ENCODE measurements around the gene RBPJ.

RBPJ gene

DNA sequence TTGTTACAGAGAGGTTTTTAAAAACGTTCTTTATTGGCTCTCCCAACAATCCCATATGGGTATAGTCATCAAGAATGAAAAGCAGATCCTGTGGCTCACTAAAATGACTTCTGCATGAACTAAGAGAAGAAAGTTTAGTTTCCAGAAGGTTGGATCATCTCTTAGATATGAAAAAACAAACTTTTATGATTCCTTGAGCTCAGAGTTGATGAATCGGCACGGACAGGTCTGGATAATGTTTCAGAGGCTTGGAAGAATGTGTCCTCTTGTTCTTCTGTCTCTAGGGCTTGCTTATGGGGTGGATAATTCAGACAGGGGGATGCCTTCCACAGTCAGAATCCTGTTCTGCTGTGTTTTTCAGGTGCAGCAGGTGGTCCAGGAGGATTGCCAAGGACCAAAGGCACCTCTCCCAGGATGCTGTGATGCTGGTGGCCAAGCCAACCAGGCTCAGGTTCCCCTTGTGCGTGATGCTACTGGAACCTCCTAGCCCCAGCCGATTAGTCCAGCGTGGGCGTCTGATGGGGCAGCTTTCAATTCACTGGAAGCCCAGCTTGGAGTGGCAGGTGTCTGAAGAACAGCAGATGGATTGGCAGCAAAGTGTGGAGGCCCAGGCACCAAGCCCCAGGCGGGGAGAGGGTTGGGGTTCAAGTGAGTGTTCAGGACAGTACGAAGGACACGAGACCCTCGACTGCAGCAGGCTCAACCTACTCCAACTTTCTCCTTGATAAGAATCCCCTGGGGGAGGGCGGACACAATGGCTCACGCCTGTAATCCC lies 139.1 kb downstream of the RBPJ start:
- TF ChIP-seq, protein P1, sequence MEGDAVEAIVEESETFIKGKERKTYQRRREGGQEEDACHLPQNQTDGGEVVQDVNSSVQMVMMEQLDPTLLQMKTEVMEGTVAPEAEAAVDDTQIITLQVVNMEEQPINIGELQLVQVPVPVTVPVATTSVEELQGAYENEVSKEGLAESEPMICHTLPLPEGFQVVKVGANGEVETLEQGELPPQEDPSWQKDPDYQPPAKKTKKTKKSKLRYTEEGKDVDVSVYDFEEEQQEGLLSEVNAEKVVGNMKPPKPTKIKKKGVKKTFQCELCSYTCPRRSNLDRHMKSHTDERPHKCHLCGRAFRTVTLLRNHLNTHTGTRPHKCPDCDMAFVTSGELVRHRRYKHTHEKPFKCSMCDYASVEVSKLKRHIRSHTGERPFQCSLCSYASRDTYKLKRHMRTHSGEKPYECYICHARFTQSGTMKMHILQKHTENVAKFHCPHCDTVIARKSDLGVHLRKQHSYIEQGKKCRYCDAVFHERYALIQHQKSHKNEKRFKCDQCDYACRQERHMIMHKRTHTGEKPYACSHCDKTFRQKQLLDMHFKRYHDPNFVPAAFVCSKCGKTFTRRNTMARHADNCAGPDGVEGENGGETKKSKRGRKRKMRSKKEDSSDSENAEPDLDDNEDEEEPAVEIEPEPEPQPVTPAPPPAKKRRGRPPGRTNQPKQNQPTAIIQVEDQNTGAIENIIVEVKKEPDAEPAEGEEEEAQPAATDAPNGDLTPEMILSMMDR (IDR thresholded peaks at IDR 0.05; ENCODE audit: low read depth, low read length) = no peak
- DNase-seq (ENCODE audit: extremely low read depth, low read depth) = no peak

DNA sequence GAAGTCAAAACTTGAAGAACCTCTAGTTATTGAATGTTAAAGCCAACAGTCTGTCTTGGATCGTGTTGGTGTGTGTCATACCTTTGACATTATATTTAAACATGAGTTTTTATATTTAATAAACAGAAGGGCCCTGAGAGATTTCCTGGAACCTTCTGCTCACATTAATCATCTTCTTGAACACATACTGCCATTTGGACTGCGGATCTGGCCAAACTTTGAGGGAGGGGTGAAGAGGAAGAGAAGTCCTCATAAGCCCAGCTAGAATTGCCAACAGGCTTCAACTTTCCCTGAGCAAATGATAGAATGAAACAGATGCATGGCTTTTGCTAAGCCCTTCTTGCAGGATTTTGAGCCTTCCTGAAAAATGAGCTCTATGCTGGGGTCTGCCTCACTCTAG lies 142.1 kb downstream of the RBPJ start:
- TF ChIP-seq, protein P1 (IDR thresholded peaks at IDR 0.05; ENCODE audit: low read depth, low read length) = no peak
- no peak for DNase-seq (ENCODE audit: extremely low read depth, low read depth)

DNA sequence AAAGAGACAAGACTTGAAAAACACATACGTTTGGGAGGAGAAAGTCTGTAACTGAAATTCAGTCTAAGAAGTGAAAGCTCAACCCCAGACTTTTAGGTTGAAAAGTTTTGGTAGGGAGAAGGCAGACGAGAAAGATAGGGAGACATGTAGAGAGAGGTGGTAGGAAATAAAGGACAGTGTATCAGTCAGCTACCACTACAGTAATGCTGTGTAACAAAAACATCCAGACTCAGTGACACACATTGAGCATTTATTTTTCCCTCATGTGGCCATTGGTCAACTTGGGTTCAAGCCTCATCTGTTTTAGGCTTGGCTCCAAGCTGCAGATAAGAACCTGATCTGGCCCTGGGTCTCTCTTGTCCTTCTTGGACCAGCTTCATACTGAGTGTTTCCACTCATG lies 142.6 kb downstream of the RBPJ start:
- no peak for DNase-seq (ENCODE audit: extremely low read depth, low read depth)
- TF ChIP-seq, protein P1 (IDR thresholded peaks at IDR 0.05; ENCODE audit: low read depth, low read length) = no peak

DNA sequence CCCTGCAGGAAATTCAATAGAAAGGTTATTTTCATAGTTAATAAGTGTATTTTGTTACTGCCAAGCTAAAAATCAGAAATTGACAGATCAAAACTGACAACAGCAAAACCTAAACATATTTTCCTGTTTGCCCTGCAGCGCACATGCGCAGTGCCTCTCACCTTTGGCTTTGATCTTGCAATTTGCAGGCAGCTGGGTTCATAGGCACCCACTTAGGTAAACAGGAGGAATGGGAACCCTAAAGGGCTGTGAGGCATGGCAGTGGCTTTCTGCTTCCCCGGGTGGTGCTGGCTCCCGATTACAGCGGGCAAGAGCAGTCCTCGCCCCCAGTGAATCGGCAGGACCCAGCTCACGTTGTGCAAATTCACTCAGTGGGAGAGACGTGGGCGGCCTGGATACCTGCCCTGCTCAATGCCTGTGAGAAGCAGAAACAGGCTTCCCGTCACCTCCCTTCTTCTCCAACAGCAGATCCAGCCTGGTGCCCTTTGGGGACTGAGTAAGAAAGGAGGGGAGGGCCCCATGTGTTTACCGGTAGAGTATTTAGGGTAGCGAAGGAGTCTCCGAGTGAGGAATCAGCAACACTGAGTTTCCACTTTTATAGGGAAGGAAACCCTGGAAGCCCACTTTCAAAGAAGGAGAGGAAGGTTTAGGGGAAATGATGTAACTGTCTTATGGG lies 143.7 kb downstream of the RBPJ start:
- no peak for DNase-seq (ENCODE audit: extremely low read depth, low read depth)
- TF ChIP-seq, protein P1 (IDR thresholded peaks at IDR 0.05; ENCODE audit: low read depth, low read length) = no peak

DNA sequence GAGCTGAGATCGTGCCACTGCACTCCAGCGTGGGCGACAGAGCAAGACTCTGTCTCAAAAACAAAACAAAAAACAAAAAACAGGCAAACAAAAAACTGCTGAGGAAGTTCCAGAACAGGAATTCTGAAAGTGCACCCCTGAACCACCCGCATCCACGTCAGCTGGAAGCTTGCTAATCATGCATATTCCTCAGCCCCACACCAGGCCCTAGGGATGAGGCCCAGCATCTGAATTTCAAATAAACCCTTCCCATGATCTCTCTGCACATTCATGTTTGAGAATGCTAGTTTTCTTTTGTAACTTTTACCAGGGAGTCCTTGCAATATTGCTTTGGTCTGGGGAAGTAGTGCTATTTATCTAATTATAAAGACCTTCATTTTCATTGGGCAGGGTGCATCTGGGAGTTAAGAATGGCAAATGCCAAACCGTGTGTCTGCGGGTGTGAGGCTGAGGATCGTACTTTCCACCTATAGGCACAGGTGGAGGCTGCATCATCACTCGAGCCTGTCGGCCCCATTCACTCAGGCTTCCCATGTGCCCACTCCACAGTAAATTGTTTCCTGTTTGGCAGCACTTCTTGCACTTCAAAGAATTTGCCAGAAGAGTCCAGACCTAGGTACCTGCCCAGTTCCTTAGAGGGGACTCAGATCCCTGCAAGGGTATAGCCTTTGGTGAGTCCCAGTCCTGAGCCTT lies 145.9 kb downstream of the RBPJ start:
- DNase-seq (ENCODE audit: extremely low read depth, low read depth) = no peak
- TF ChIP-seq, protein P1 (IDR thresholded peaks at IDR 0.05; ENCODE audit: low read depth, low read length) = no peak

DNA sequence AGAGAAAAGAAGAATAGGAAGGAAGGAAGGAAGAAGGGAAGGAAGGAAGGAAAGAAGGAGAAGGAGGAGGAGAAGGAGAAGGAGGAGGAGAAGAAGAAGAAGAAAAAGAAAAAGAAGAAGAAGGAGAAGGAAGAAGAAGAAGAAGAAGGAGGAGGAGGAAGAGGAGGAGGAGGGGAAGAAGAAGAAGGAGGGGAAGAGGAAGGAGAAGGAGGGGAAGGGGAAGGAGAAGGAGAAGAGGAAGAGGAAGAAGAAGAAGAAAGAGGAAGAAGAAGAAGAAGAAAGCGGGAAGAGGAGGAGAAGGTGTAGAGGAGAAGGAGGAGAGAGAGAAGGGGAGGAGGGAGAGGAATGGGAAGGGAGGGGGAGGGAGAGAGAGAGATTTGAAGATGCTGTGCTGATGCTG lies 146.9 kb downstream of the RBPJ start:
- TF ChIP-seq, protein P1 (IDR thresholded peaks at IDR 0.05; ENCODE audit: low read depth, low read length) = no peak
- no peak for DNase-seq (ENCODE audit: extremely low read depth, low read depth)

Data from AG09319 (cell line).